GM12892 (cell line): Measurements from ENCODE around the gene PLD1.

Source experiments
- POLR2A ChIP-seq: IDR thresholded peaks from 2 replicates; pipeline ENCODE4 v1.6.1; 2011; ENCODE audit warnings: low read depth, low read length, control low read depth
- POLR2AphosphoS5 ChIP-seq: IDR thresholded peaks from 2 replicates; pipeline ENCODE4 v1.6.1; 2011; ENCODE audit warnings: low read depth, low read length, control low read depth
- TAF1 ChIP-seq: IDR thresholded peaks from 2 replicates; pipeline ENCODE4 v1.6.1; 2011; ENCODE audit warnings: low read depth, mild to moderate bottlenecking, control low read depth, low read length, borderline replicate concordance

DNA sequence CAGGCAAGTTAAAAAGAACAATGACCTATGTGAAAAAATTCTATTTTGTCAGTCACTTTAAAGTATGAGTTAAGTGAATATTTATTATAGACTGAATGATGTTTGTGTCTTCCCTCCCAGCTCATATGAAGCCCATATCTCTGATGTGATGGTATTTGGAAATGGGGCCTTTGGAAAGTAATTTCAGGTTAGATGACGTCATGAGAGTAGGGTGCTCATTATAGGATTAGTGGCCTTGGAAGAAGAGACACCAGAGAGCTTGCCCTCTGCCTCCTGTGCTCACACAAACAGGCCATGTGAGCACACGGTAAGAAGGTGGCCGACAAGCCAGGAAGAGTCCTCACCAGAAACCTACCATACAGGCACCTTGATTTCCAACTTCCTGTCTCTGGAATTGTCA, 211.3 kb downstream of the PLD1 start:
- no peak for TF ChIP-seq POLR2A
- no peak for TF ChIP-seq POLR2AphosphoS5
- TF ChIP-seq TAF1, result no peak
